Measurements from ENCODE around the gene IGF1.

The IGF1 gene

DNA sequence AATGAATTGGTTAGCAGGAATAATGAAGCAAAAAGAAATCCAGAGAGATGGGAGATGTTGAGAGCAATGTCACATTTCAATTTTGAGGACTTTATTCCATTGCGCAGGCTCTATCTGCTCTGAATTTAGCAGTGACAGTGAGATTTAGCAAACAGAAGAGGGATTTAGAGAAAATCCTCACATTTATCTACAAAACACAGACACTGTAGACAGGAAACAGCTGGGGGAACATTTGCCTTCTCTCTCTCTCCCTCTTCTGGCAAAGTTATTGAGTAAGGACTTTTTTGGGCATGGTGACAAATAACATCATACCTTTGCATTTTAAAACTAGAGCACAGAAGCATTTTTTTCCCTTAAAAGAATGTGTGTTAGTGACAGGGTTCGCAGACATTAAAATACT is at the start of gene IGF1:
TSS of gene IGF1 (minus strand) at position 158 of the 400 bp plus-strand sequence. CDS start 182 bp downstream, outside the sequence.
- no peak for DNase-seq

DNA sequence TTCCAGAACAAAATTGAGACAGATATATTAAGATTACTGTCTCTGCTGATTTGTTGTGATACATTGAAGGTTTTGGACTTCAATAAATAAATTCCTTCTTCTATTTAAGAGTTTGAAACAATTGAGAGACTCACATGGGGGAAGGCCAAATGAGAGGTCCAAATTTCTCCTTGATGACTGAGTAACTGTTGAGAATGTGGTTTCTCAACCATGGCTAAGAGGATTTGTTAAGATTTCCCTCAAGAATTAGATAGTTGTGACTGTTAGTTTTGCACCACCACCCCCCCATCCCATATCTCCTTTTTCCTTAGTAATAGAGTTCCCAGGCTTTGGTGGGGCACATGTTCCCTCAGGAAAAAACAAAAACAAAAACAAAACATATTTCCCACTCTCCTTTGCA is 47.7 kb upstream of the IGF1 start:
- DNase-seq: no peak

DNA sequence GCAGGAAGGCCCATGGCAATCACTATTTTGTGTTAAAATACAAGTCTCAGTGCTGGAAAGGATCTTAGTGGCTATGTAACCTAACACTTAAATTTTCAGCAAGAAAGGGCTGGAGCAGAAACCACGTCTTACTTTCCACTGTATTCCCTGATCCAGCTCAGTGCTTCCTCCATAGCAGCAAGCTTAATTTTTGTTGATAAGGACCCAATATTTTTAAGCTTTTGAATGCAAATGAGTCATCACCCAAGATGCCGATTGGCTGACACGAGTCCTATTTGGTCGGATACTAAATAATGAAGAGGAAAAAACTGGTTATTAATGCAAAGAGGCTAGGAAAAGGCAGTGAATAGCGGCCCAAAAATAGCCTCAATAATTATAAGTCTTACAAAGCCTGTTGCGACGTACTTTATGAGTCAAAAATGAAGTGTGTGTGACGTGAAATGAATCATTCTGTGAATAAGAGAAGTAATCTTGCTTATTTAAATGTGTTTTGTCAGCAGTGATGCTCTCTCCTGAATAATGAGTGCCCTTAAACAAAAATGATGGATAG is 46.9 kb upstream of the IGF1 start:
- DNase-seq: no peak

DNA sequence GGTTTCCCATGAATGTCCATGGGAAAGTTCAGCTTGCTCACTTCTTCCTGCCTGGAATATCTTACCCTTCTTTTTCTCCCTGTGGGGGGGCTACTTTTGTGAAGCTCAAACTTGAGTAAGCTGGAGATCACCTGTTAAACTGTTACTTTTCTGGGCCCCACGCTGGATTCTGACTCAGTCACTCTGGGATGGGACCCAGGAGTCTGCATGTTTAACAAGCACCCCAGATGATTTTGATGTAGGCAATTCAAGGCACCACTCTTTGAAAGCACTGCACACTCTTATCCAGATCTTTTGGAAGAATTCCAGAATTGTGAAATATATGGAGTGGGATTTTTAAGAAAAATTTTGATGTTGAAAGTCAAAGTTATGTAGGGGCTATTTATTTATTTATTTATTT is 46.3 kb upstream of the IGF1 start:
- no peak for DNase-seq

DNA sequence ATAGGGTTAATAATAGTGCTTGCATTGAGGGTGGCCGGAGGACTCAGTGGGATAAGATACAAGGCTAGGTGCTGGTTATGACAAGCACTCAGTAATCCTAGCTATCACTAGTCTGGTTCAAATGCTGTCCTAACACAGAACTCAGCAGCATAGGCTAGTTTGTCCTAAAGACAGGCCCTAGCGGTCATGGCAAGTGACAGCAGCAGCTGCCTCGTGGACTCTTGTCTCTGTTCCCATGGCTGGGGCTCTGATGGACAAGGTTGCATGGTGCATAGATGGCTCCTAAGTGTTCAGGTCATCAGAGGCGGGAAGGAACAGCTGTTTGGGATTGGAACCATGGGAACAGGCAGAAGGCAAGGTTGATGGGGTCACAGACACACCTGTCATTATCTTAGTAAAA is 42.4 kb upstream of the IGF1 start:
- DNase-seq: no peak

DNA sequence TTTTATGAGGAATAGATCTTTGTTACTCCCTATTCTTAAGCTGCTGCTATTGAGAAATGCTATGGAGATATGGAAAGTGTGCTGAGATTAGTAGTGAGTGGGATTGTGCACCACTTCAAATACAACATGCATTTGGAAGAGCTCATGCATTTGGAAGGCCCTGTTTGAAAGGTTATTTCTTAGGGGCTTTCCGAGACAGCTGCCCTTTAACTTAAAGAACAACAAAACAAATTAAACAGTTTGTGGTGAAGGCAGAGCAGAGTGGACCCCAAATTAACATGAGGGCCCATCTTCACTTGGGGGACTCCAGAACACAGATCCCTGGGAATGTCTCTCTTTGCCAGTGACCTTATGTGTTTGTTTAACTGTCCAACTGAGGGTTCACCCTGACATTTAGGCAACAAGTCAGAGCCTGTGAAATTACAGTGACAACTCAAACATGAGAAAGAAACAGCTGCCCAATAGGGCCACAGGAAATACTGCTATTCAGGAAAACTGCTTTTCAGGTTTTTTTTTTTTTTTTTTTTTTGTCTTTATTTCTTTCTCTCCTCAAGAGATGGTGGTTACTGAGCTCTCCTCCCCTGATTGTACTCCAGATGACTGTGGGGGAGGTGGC is 41.4 kb upstream of the IGF1 start:
- no peak for DNase-seq

DNA sequence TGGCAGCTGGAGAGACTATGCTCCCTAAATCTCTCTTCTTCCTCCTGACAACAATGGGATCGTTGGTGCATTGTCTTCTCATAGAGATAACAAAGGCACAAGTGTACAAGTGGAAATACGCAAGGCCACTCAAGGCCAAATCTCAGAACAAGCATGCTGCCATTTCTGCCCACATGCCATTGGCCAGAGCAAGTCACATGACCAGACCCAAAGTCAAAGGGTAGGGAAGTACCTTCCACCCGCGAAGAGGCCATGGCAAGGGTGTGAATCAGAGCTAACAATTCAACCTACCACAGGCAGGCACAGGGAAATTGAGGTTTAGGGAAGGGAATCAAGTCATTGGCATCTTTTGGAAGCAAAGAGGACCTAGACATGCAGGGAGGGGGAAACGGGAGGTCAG is 38.5 kb upstream of the IGF1 start:
- no peak for DNase-seq

DNA sequence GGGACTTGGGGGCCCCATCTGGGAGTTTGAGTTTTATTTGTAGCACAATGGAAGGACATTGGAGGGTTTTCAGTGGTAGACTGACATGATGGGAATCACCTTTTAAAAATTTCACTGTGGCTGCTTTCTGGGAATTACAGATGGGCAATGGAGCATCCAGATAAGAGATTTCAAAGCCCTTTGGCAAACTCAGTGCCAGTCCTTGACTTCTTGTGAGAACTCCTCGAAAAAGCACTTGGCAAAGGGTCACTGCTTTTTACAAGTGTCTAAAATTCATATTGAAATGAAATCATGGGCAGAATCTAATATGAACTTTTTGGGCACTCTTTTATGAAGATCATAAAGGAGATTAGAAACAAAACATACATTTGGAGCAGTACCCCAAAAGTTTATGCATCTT is 34.3 kb upstream of the IGF1 start:
- DNase-seq: no peak

DNA sequence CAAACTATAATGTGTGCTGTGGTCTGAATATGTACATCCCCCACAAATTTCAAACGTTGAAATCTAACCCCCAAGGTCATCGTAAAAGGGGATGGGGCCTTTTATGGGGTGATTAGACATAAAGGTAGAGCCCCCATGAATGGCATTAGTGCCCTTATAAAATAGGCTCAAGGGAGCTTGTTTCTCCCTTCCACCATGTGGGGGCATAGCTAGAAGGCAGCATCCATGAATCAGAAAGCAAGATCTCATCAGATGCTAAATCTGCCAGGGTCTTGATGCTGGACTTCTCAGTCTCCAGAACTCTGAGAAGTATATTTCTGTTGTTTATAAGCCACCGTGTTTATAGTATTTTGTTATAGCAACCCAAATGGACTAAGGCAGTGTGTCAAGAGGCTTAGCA is 33.4 kb upstream of the IGF1 start:
- no peak for DNase-seq

DNA sequence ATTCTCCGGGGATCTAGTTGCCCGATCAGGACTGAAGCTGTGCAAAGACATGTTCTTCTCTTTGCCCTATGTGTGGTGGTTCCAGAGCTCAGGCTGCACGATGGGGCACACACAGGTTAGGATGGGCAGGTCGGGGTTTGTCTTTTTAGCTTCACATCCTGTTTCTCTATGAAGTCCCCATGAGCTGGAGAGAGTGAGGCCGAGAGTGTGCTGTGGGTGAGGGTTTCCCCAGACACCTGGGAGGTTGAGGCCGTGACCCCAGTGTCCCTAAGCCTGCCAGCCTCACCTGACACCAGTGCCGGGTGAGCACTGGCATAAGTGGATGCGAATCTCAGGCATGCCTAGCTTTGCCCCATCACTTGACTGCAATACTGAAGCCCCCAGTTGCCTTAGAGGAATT is 32.9 kb upstream of the IGF1 start:
- DNase-seq: no peak

DNA sequence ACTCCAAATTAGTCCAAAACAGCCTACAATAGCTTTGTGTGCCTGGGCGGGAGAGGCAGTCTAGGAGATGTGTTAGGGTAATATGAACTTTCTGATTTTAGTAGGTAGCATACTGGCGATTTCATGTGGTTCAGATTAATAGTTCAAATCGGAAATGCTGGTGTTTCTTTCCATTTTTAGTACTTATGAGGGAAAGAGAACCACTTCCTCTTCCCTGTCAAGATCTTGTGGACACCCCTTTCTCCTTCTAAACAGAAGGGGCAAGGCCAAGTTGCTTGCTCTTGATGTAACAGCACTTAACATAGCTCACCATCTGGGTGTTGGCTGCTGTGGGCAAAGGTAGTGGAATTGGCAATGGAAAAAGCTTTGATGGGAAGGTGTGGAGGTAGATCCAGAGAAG is 32.2 kb upstream of the IGF1 start:
- no peak for DNase-seq

DNA sequence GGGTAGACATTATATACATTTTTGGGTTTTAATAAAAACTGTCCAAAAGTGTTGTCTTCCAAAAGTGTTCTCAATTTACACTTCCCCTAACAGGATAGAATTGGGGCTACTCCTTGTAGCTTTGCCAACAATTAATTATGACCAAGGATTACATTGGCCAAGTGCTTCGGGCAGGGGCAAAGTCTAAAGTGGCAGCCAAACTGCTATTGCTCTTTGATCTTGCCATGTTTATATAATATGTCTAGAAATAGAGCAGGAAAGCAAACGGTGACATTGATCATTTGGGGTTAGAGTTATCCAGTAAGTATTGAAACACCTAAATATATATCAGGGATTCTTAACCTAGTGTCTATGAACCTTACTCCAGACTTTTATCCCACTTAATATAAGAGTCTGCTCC is 31.2 kb upstream of the IGF1 start:
- DNase-seq: no peak

DNA sequence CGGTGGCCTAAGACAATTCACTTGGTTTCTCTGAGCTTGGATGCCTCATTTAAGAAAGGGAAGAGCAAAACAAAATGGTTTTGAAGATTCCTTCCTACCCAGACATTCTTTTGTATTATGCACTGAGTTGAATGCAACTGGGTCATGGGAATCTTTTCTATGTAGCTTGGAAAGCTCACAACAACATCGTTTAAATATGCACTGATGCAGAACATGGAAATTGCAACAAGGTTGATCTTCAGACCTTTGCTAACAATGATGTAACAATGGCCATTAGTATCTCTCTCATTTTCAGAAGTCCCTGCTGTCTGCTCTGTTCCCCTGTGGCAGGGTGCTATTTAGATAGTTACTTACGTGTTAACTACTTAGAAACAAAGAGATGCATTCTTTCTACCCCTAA is 30.1 kb upstream of the IGF1 start:
- no peak for DNase-seq

DNA sequence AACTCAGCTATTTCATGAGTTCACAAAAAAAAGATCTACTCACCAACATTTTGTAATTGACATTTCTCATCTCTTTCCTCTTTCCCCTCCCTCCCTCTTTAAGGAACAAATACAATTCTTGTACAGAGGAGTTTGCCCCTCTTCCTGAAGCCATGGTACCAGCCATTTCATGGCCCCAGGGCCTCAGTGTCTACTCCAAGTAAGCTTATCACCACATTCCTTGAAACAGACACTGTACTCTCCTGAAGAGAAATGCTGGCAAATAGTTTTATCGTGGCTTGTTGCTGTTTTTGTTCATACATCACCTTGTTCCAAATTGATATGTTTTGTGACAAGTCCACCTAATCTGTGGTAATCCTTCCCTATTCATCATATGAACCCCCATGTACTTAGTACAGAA is 29.7 kb upstream of the IGF1 start:
- DNase-seq: no peak

DNA sequence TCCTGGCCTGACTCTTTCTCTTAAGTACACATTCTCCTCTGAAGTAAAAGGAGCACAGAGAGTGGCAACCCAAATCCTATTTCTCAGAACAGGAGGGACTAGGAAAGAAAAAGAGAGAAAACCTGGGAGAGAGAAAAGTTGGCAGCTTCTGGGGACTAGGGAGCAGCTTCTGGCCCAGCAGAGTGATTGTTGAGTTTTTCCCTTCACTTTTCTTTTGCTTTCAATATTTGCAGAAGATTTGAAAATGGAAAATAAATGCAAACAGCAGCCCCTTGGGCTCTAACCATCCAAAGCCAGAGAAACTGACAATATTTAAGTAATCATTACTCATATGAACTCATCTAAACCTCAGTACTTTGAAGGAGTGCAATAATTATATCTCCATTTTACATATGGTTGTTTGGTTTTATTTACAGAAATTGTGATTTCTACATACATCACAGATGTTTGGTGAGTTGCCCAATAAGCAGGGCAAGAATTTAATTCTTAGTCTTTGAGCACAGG is 28.8 kb upstream of the IGF1 start:
- no peak for DNase-seq

DNA sequence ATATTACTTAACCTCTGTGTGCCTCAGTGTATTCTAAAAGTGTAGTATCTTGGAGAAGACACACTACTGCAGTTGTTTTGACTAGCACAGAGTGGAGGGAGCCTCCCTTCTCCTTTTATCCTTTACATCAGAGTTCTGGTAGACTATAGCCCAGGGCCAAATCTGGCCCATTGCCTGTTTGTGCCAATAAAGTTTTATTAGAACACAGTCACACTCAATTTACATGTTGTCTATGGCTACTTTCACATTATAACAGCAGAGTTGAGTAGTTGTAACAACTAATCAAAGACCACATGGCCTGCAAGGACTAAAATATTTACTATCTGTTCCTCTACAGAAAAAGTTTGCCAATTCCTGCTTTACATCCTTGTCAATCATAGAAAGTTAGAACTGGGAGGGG is 27.7 kb upstream of the IGF1 start:
- DNase-seq: no peak

DNA sequence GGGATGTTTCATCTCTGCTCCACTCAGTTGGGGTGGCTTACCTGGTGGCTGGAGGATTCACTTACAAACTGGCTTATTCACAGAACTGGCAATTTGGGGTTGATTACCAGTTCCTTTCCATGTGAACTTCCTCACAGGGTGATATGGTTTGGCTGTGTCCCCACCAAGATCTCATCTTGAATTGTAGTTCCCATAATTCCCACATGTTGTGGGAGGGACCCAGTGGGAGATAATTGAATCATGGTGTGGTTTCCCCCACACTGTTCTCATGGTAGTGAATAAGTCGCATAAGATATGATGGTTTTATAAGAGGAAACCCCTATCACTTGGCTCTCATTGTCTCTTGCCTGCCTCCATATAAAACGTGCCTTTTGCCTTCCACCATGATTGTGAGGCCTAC is 26.9 kb upstream of the IGF1 start:
- DNase-seq: peak; percentile 29 to 69

DNA sequence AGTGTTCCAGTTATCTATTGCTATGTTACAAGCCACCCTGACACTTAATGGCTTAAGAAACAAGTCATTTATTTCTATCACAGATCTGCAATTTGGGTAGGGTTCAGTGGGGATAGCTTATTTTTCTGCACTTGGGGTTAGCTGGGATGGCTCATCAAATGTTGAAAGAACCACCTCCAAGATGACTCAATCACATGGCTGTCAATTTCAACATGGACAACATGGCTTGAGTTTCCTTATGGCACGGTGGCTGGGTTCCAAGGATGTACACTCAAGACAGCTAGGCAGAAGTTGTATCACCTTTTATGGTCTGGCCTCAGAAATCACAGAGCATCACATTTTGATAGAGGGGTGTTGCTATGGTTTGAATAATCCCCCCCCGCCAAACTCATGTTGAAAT is 24.5 kb upstream of the IGF1 start:
- peak; percentile 60 to 62 for DNase-seq

DNA sequence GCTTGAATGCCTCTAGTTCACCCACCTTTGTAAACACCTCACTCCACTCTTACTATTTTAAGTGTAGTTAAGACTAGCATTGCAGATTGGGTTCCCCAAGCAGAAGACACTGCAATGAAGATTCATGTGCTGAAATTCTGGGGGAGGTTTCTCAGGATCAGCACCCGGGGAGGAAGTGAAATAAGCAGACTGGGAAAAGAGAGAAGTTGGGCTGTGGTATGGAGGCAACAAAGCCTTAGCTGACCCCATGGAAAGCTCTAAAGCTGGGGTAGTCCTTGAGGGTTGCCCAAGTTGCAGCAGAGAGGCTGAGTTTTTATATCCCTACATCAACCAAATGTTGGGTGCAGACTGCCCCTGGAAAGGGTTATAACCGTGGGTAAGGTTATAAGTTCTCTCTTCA is 23.9 kb upstream of the IGF1 start:
- DNase-seq: peak; percentile 77 to 89

DNA sequence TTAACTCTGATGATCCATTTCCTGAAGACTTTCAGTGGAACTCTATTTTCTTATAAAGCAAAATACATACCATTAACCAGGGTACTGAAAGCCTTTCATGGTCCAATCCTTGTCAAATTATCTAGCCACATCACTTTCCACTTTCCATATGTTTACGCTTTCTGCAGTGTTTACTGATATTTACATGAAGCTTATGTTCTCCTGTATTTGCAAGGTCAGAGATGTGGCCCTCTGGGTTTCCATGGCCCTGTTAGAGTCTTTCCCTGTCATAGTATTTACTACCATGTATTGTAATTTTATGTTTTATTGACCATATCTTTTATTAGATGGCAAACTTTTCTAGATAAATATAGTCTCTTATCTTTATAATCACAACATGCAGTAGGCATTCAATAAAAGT is 23.5 kb upstream of the IGF1 start:
- DNase-seq: no peak

DNA sequence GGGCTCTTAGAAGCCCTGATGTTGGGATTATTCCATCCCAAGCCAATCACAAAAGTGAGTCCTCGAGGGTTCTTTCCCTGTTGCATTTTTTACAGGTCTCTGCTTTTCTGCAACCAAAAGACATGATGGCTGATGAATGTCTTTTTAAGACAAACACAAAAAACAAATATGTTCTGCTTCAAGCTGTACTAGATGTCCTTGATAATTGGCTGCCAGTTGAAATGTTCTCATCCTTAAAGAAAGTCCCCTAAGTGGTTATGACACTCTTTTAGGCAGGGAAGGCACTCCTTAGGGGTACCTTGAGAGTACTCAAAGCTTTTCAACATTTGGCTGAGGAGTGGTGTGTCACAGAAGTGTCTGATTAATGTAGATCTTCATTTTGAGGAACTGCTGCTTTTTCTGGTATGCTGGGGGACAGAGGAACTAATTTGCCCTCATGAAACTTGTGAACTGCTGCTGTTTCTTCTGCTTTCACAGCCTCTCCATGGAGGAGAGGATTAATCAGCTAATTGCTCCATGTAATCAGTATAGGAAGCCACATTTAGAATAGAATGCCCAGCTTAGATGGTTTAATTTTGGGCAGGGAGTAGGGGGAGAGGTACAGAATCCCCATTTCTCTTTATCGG is 22.8 kb upstream of the IGF1 start:
- DNase-seq: peak; percentile 75 to 81

DNA sequence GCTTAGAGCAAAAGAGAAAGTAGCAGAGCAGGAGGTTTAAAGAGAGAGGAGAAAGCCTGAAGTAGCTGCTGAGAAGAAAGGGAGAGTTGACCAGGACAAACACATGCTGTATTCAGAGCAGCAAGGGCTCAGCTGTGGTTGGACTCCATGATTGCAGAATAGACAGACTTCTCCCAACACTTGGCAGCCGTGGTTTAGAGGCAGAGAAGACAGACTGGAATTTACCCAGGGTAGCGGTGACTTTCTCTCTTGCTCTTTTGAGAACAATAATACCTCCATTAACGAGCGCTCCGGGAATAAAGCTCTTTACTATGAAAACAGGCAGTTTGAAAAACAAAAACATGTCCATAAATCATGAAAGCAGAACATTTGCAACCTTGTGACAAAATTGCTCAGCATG is 21.4 kb upstream of the IGF1 start:
- peak in 1 of 2 donors; percentile 16 for DNase-seq

DNA sequence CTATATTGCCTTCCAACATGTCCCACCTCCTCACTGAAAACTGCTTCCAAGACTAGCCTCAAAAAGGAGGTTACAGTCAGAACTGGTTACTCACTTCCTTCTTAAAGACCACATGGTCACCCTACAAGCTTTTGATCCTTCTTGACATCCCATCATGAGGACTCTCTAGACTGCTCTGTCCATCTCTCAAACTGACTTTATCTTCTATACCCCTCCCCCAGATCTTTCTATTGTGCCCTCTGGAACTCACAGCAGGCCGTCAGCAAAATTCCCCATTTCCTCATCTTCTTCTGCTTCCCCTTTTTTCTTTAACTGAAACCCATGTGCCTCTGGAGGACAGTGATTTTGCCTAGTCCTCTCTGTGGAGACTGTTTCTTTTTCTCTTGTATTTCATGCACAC is 18.1 kb upstream of the IGF1 start:
- DNase-seq: peak; percentile 85 to 86

DNA sequence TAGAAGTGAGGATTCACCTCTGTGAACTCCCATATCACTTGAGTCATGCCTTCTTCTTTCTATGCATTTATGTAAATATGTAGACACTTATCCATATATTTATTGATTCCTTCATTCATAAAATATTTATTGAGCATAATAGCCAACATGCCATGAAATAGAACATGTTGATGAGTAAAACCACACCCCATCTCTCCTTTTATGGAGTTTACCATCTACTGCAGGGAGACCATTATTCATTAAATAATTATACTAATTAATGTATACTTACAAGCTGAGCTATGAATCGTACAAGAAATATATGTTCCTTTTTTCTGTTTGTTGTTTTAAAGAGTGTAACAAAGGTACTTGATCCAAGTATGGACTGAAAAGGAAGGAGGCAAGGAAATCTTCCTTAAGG is 17.4 kb upstream of the IGF1 start:
- DNase-seq: no peak

DNA sequence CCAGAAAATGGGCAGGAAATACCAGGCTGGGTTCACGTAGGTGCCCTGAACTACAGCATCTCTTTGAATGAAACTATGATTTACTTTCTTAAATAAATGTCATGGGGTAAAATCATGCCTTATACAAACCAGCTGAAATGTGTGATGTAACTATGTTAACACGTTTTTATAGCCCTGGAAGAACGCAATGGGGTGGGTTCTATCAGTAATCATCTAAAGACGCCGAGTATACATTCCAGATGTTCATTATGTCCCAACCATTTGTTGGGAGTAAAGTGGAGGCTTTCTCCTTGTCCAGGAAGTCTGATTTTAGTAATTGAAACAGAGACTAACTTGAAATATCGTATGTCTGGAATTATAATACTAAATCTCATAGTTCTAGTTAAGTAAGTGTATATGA is 16.2 kb upstream of the IGF1 start:
- no peak for DNase-seq

Measured in inflammatory macrophage treated with lipopolysaccharide for 1 hour (primary cell).